Ishikawa (cell line): ENCODE results near the gene LSM14B.

ENCODE experiments used
- CEBPB ChIP-seq: IDR thresholded peaks from 2 replicates; pipeline ENCODE4 v1.6.1; 2012
- CREB1 ChIP-seq: IDR thresholded peaks from 2 replicates; pipeline ENCODE4 v1.6.1; 2012; ENCODE audit warnings: low read depth
- EGR1 ChIP-seq: IDR thresholded peaks from 2 replicates; pipeline ENCODE4 v1.6.1; 2012
- EP300 ChIP-seq: IDR thresholded peaks from 2 replicates; pipeline ENCODE4 v1.6.1; 2012; ENCODE audit warnings: borderline replicate concordance
- FOXM1 ChIP-seq: IDR thresholded peaks from 2 replicates; pipeline ENCODE4 v1.6.1; 2012; ENCODE audit warnings: low read depth, borderline replicate concordance
- MAX ChIP-seq: IDR thresholded peaks from 2 replicates; pipeline ENCODE4 v1.6.1; 2012
- NFIC ChIP-seq: IDR thresholded peaks from 2 replicates; pipeline ENCODE4 v1.6.1; 2012
- RAD21 ChIP-seq: IDR thresholded peaks from 2 replicates; pipeline ENCODE4 v1.6.1; 2012; ENCODE audit warnings: low read depth
- REST ChIP-seq: IDR thresholded peaks from 2 replicates; pipeline ENCODE4 v1.6.1; 2012; ENCODE audit warnings: low read depth, mild to moderate bottlenecking
- TAF1 ChIP-seq: IDR thresholded peaks from 2 replicates; pipeline ENCODE4 v1.6.1; 2012; ENCODE audit warnings: low read depth, mild to moderate bottlenecking
- TCF12 ChIP-seq: IDR thresholded peaks from 2 replicates; pipeline ENCODE4 v1.6.1; 2012; ENCODE audit warnings: low read depth
- TEAD4 ChIP-seq: IDR thresholded peaks from 2 replicates; pipeline ENCODE4 v1.6.1; 2012
- USF1 ChIP-seq: IDR thresholded peaks from 2 replicates; pipeline ENCODE4 v1.6.1; 2012
- YY1 ChIP-seq: IDR thresholded peaks from 2 replicates; pipeline ENCODE4 v1.6.1; 2012; ENCODE audit warnings: low read depth
- ZBTB7A ChIP-seq: IDR thresholded peaks from 2 replicates; pipeline ENCODE4 v1.6.1; 2012; ENCODE audit warnings: low read depth

The LSM14B gene

GRCh38 chr20:62172666-62173065 is 50.4 kb downstream of the LSM14B start:
- TF ChIP-seq REST (no peak), RAD21 (no peak), ZBTB7A (no peak), MAX (no peak), YY1 (no peak), CEBPB (no peak)

- TF ChIP-seq RAD21 (no peak), REST (no peak), EGR1 (no peak), TEAD4 (no peak), FOXM1 (no peak), USF1 (no peak), EP300 (no peak), CREB1 (no peak), TAF1 (no peak), CEBPB (no peak), MAX (no peak), NFIC (no peak), YY1 (no peak), ZBTB7A (no peak), TCF12 (no peak)
Measured at GRCh38 chr20:62174021-62174804, 51.9 kb downstream of the LSM14B start.

- no peak for TF ChIP-seq EP300
- TF ChIP-seq CREB1: no peak
Measured at GRCh38 chr20:62174870-62175624, 52.8 kb downstream of the LSM14B start.

- TF ChIP-seq CEBPB (no peak), USF1 (no peak), NFIC (no peak), FOXM1 (no peak), ZBTB7A (no peak), TAF1 (no peak)
Measured at GRCh38 chr20:62175711-62176110, 53.4 kb downstream of the LSM14B start.

GRCh38 chr20:62176866-62177265 is 54.6 kb downstream of the LSM14B start:
- TF ChIP-seq CREB1 (no peak), TAF1 (no peak), TCF12 (no peak), REST (no peak), RAD21 (no peak), EGR1 (no peak), MAX (no peak), YY1 (no peak), EP300 (no peak), ZBTB7A (no peak)
